Sigmoid colon (tissue), 4 donors: ENCODE measurements around the gene ABCA8.

Experiments
- EP300 ChIP-seq, 4 donors: sonication (generic); formaldehyde crosslinking; IDR thresholded peaks; one replicate each; pipeline ENCODE4 v1.6.1; 2017; ENCODE audit warnings: antibody characterized with exemption in 4 of 4
- POLR2A ChIP-seq, 2 donors: fragments of 450-650 bp; IDR thresholded peaks; one replicate each; pipeline ENCODE4 v1.6.1; 2016; ENCODE audit warnings: antibody characterized with exemption in 2 of 2, mild to moderate bottlenecking in 2 of 2, moderate library complexity in 2 of 2
- POLR2AphosphoS5 ChIP-seq, 4 donors: sonication (generic); formaldehyde crosslinking; IDR thresholded peaks; one replicate each; pipeline ENCODE4 v1.6.1; 2017; ENCODE audit warnings: antibody characterized with exemption in 4 of 4
- TF ChIP-seq, protein P1 (sequence below), 4 experiments: fragments of 450-650 bp in 3 of 4; fragments of 200-600 bp in 1 of 4; IDR thresholded peaks; one replicate each; pipeline ENCODE4 v1.5.1; 2016 to 2019; ENCODE audit warnings: antibody characterized with exemption in 4 of 4, mild to moderate bottlenecking in 3 of 4, moderate library complexity in 2 of 4

DNA sequence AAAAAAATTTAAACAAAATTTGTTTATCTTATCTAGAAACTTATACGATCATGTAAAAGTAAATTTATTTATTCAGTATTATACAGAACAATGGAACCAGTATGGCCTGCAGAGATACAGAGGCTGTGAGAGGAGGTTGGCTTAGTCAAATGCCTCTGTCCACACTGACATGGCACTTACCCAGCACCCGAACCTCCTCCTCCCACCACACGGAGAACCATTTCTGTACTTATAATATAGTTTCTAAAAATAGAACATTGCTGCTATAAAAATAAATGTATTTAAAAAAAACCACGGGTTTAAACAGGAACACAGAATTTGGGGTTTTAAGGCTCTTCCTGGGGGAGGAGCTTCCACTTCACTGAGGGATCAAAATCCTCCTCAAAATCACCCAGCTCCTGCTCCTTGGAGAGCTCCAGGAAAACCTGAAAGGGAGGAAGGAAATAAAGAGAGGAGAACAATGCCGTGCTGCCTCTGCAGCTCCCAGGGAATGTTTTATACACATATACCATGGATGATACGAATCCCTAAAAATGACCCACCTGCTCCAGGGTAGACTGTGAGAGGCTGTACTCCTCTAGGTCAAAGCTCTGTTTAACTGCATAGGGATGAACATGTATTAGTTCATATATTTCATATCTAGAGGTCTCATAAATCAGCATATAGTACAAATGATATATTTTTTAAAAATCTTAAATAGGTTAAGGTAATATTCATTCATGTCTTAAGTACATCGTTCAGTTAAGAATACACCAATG is 87.3 kb downstream of the ABCA8 start:
- TF ChIP-seq, protein P1, sequence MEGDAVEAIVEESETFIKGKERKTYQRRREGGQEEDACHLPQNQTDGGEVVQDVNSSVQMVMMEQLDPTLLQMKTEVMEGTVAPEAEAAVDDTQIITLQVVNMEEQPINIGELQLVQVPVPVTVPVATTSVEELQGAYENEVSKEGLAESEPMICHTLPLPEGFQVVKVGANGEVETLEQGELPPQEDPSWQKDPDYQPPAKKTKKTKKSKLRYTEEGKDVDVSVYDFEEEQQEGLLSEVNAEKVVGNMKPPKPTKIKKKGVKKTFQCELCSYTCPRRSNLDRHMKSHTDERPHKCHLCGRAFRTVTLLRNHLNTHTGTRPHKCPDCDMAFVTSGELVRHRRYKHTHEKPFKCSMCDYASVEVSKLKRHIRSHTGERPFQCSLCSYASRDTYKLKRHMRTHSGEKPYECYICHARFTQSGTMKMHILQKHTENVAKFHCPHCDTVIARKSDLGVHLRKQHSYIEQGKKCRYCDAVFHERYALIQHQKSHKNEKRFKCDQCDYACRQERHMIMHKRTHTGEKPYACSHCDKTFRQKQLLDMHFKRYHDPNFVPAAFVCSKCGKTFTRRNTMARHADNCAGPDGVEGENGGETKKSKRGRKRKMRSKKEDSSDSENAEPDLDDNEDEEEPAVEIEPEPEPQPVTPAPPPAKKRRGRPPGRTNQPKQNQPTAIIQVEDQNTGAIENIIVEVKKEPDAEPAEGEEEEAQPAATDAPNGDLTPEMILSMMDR (IDR thresholded peaks at IDR 0.05): no peak
- TF ChIP-seq POLR2AphosphoS5 (IDR thresholded peaks at IDR 0.05) (no peak), EP300 (IDR thresholded peaks at IDR 0.05) (no peak), POLR2A (IDR thresholded peaks at IDR 0.05) (no peak)
